Vagina (tissue), 2 donors: Measurements from ENCODE around the gene CPN1. TPM values are rescaled to one million over a fixed set of nuclear protein-coding genes. Genes with fewer than 3 reads are reported as not detected.
A peak's percentile ranks its signal among the peaks of the same experiment; 100 is the strongest.

Experiments
- DNase-seq, 2 donors: peaks; one replicate each; pipeline ENCODE4 v3.0.0-alpha.2; 2017; ENCODE audit errors: extremely low spot score in 2 of 2
- H3K27ac ChIP-seq: fragments of 200-600 bp; sonication (generic); one replicate; pipeline ENCODE4 v1.5.1; 2019
- H3K27me3 ChIP-seq: fragments of 200-600 bp; sonication (generic); one replicate; pipeline ENCODE4 v1.5.1; 2019
- H3K36me3 ChIP-seq, 2 donors: fragments of 200-600 bp; sonication (generic); one replicate each; pipeline ENCODE4 v1.5.1; 2017 to 2019
- H3K4me1 ChIP-seq: fragments of 200-600 bp; sonication (generic); one replicate; pipeline ENCODE4 v1.5.1; 2019
- H3K4me3 ChIP-seq, 2 donors: fragments of 200-600 bp; sonication (generic); 1 replicate in 1 of 2; 2 replicates in 1 of 2; pipeline ENCODE4 v1.5.1; 2016 to 2019
- H3K9me3 ChIP-seq: fragments of 200-600 bp; sonication (generic); one replicate; pipeline ENCODE4 v1.5.1; 2019
- POLR2A ChIP-seq, 2 donors: fragments of 450-650 bp; IDR thresholded peaks; one replicate each; pipeline ENCODE4 v1.6.1; 2017; ENCODE audit warnings: antibody characterized with exemption in 2 of 2, mild to moderate bottlenecking in 2 of 2, moderate library complexity in 2 of 2
- POLR2AphosphoS5 ChIP-seq, 2 donors: sonication (generic); formaldehyde crosslinking; IDR thresholded peaks; one replicate each; pipeline ENCODE4 v1.9.0; 2017; ENCODE audit warnings: antibody characterized with exemption in 2 of 2, mild to moderate bottlenecking in 2 of 2, low read depth in 1 of 2; ENCODE audit not compliant: insufficient read depth in 1 of 2
- intact Hi-C: fragments of 100-400 bp; cut with DNase I; formaldehyde crosslinking; loops from one replicate; pipeline ENCODE4 v1.15.1; 2023
- total RNA-seq: library from RNA; depleted of rRNA; stranded (reverse); fragments of >200 nt; gene quantifications from one replicate; pipeline ENCODE4 v1.2.3, GENCODE V29; 2016
- TF ChIP-seq, protein P1 (sequence below), 3 experiments: fragments of 450-650 bp in 2 of 3; fragments of 200-600 bp in 1 of 3; sonication (generic) in 1 of 3; IDR thresholded peaks; one replicate each; pipeline ENCODE4 v1.5.1; 2017 to 2019; ENCODE audit warnings: antibody characterized with exemption in 3 of 3, mild to moderate bottlenecking in 2 of 3, moderate library complexity in 2 of 3

The CPN1 gene
- total RNA-seq, 1 donor from 2014 or later: not detected

DNA sequence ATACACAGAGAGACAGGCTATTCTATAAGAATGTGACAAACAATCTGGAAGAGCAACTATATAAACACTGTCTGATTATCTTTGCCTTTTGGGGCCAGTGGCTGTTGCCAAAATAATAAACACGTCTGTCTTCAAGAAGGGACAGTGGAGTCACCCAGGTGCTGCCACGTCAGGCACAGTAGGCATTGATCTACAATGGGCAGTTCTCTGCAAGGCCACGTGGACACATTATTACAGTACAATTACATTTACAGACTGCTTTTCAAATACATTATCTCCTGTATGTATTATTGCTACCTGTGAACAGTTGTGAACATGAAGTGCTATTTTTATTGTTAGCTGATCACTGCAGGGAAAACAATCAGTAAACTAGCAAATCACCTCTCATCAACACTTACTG, 86.0 kb downstream of the CPN1 start:
- DNase-seq: no peak
- H3K9me3 ChIP-seq: no peaks in the 10 kb centered on the region
- H3K27me3 ChIP-seq: no peaks in the 10 kb centered on the region
- H3K36me3 ChIP-seq: no peaks in the 10 kb centered on the region
- no peak overlapping the region for H3K4me3 ChIP-seq
- intact Hi-C loops: no loop called here
- H3K4me1 ChIP-seq: peaks cover 81% of the 10 kb centered on the region
- TF ChIP-seq, protein P1, sequence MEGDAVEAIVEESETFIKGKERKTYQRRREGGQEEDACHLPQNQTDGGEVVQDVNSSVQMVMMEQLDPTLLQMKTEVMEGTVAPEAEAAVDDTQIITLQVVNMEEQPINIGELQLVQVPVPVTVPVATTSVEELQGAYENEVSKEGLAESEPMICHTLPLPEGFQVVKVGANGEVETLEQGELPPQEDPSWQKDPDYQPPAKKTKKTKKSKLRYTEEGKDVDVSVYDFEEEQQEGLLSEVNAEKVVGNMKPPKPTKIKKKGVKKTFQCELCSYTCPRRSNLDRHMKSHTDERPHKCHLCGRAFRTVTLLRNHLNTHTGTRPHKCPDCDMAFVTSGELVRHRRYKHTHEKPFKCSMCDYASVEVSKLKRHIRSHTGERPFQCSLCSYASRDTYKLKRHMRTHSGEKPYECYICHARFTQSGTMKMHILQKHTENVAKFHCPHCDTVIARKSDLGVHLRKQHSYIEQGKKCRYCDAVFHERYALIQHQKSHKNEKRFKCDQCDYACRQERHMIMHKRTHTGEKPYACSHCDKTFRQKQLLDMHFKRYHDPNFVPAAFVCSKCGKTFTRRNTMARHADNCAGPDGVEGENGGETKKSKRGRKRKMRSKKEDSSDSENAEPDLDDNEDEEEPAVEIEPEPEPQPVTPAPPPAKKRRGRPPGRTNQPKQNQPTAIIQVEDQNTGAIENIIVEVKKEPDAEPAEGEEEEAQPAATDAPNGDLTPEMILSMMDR (IDR thresholded peaks at IDR 0.05): no peak
- TF ChIP-seq POLR2AphosphoS5 (IDR thresholded peaks at IDR 0.05; ENCODE audit: insufficient read depth in 1 of 2, low read depth in 1 of 2) (no peak), POLR2A (IDR thresholded peaks at IDR 0.05) (no peak)
- no peak overlapping the region for H3K27ac ChIP-seq

DNA sequence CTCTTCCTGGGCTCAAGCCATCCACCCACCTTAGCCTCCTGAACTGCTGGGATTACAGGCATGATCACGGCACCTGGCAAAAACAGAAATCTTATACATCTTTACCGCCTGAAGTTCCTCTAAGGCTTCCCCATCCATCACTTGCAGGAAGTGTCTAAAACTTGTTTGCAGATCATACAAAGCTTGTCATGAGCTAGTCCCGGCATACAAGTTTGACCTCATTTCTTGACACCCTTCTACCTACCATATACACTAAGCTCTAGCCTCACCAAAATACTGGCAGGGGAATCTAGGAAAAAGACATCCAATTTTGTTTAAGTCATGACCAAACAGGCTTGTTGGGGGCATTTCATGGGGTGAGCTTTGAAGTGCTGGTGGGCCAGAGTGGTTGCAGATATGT, 86.4 kb downstream of the CPN1 start:
- TF ChIP-seq, protein P1 (IDR thresholded peaks at IDR 0.05): no peak
- TF ChIP-seq POLR2A (IDR thresholded peaks at IDR 0.05) (no peak), POLR2AphosphoS5 (IDR thresholded peaks at IDR 0.05; ENCODE audit: insufficient read depth in 1 of 2, low read depth in 1 of 2) (no peak)
- Histone ChIP-seq H3K4me1 (peaks cover 77% of the 10 kb centered on the region), H3K27me3 (no peaks in the 10 kb centered on the region), H3K4me3 (no peak overlapping the region), H3K36me3 (no peaks in the 10 kb centered on the region), H3K9me3 (no peaks in the 10 kb centered on the region), H3K27ac (peak overlapping the region; percentile 2)
- intact Hi-C loops: no loop called here
- DNase-seq: no peak

DNA sequence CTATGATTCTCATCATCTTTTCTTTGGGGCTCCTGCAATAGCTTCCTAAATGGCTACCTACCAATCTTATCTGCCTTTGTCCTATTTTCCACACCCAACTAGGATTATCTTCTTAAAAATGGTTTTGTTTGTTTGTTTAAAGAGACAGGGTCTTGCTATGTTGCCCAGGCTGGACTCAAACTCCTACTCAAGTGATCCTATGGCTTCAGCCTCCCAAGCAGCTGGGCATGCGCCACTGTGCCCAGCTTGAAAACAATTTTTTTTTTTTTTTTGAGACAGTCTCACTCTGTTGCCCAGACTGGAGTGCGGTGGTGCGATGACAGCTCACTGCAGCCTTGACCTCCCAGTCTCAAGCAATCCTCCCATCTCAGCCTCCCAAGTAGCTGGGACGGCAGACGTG, 86.9 kb downstream of the CPN1 start:
- intact Hi-C loops: no loop called here
- TF ChIP-seq POLR2AphosphoS5 (IDR thresholded peaks at IDR 0.05; ENCODE audit: insufficient read depth in 1 of 2, low read depth in 1 of 2): no peak
- TF ChIP-seq, protein P1 (IDR thresholded peaks at IDR 0.05): no peak
- TF ChIP-seq POLR2A (IDR thresholded peaks at IDR 0.05): no peak
- Histone ChIP-seq H3K27me3 (no peaks in the 10 kb centered on the region), H3K9me3 (no peaks in the 10 kb centered on the region), H3K36me3 (no peaks in the 10 kb centered on the region), H3K4me3 (no peak overlapping the region), H3K27ac (peak overlapping the region; percentile 2), H3K4me1 (peaks cover 72% of the 10 kb centered on the region)
- DNase-seq: no peak

DNA sequence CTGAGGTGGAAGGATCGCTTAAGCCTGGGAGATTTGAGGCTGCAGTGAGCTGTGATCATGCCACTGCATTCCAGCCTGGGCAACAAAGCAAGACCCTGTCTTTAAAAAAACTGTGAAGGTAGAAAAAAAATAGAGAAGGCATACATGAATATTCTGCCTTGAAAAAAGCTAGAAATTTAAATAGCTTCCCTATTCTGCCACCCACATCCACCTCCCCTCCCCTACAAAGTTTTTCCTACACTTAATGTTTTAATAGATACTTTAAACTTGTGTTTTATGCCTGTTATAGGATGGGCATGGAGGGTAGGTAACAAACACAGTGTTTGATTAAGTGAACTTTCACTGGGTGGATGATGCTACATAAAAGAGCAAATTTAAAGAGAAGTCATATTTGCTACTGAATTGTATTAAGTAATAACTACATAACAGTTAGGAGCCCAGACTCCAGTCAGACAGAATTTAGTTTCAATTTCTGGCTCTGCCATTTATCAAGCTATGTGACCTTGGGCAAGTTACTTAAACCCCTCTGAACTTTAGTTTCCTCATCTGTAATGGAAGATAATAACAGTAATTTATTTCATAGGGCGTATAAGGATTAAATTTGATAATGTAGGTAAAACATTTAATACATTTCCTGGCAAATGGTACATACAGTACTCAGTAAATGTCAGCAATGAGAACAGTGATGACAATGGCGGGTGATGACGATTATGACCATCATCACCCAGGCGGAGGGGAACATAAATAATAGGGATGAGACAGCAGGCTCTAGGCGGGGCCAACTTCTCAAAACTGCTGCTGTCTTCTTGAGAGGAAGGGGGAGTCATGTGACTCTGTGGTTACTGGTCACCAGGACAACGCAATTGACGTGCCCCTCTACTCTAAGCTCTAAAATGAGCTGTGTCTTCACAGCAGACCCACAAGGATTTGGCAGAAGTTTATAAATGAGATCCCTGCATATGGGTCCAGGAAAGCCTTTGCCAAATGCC, 87.7 kb downstream of the CPN1 start:
- no peaks in the 10 kb centered on the region for H3K36me3 ChIP-seq
- H3K27ac ChIP-seq: peak overlapping the region; percentile 40
- no peaks in the 10 kb centered on the region for H3K9me3 ChIP-seq
- H3K27me3 ChIP-seq: no peaks in the 10 kb centered on the region
- intact Hi-C loops: no loop called here
- DNase-seq: no peak
- peak in 1 of 2 donors; percentile 42 for TF ChIP-seq POLR2AphosphoS5 (IDR thresholded peaks at IDR 0.05; ENCODE audit: insufficient read depth in 1 of 2, low read depth in 1 of 2)
- TF ChIP-seq, protein P1 (IDR thresholded peaks at IDR 0.05): no peak
- no peak overlapping the region for H3K4me3 ChIP-seq
- H3K4me1 ChIP-seq: peaks cover 64% of the 10 kb centered on the region

Other genes with a start within 250 kb of the CPN1 start
- gene DNMBP, start 71.9 kb downstream of the CPN1 start, total RNA-seq: 31.9 TPM
- gene ERLIN1, start 104.2 kb upstream of the CPN1 start, total RNA-seq: 25.5 TPM
- gene CHUK, start 147.7 kb upstream of the CPN1 start, total RNA-seq: 19.4 TPM
- gene CWF19L1, start 185.8 kb upstream of the CPN1 start, total RNA-seq: 13.3 TPM
- 10.1 TPM for gene BLOC1S2, start 204.8 kb upstream of the CPN1 start, total RNA-seq
- gene PKD2L1, start 248.4 kb upstream of the CPN1 start, total RNA-seq: not detected